SK-N-DZ (cell line): ENCODE data around the gene LYL1.
A peak's percentile ranks its signal among the peaks of the same experiment; 100 is the strongest.

Source experiments
- DNase-seq: peaks from one replicate; pipeline ENCODE4 v3.0.0-alpha.2; 2015; ENCODE audit warnings: low spot score

The LYL1 gene

GRCh38 chr19:13093407-13094105 lies 9.1 kb downstream of the LYL1 start:
- DNase-seq: peak; percentile 83

DNA sequence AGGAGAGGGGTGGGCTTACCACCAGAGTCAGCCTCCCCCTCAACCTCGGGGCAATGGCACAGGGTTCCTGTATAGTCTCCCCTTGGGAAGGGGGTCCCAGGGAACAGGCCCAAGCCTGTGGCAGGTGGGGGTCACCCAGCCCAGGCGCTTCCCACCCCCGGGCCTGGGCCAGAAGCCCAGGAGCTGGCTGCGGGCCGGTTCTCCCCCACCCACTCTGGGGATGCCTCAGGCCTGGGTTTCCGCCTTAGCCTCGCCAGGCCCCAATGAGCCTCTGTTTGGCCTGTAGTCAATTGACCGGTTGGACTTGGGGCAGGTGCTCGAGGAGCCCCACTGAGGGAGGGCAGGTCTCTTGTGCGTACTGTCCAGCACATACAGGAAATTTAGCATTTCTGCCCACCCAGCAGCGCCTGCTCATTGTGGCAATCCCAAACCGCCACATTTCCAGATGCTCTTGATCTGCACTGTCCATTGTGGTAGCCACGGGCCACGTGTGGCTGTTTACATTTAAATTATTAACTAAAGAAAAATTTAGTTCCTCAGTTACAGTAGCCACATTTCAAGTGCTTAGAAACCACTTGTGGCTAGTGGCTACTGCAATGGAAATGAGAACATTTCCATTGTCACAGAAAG lies 9.9 kb downstream of the LYL1 start:
- DNase-seq: no peak

DNA sequence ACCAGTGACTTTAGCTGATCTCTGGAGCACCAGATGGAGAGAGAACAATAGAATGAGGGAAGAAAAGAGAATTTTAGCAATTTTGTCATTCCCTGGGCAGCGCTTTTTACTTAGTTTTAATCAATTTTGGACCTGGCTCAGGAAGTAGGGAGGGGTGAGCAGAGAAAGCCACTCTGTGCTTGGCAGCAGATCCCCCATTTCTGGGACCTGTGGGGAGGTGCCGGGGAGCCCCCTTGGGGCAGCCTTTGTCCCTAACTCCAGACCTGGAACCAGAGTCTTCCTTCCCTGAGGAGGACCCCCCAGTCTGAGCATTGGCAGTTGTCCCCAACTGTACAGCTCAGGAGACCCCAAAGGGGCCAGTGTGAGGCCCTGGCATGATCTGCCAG lies 10.5 kb downstream of the LYL1 start:
- no peak for DNase-seq

- DNase-seq: no peak
These were observed 11.1 kb downstream of the LYL1 start for GRCh38 chr19:13091400-13092157.

DNA sequence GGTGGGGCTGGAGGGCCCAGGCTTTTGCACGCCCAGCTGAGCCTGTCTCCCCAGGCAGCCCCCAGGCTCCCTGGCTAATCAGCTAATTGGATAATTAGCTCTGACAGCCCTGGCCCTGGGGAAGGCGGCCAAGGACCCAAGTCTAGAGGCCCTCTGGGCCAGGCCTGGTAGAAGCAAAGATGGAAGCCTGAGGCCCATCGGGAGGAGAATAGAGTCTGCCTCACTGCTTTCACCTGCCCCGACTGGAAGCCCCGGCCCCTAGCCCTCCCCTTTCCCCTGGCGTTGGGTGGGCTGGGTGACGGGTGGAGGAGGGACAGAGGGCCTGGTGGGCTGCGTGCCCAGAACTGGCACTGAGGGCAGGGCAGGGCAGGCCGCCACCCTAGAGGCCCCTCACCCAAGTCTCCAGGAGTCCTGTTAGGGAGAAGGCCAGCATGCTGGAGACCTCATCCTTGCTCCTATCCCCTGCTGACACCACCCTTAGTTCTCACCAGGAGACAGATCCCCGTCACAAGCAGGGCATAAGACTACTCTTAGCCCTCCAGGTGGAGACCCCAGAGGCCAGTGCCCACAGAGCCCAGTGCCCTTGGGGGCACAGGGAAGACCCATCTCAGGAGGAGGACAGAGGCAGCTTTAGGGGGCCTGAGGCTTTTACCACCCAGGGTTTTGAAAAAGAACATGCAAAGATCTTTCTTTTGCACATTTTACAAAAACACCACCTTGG lies 12.0 kb downstream of the LYL1 start:
- no peak for DNase-seq

DNA sequence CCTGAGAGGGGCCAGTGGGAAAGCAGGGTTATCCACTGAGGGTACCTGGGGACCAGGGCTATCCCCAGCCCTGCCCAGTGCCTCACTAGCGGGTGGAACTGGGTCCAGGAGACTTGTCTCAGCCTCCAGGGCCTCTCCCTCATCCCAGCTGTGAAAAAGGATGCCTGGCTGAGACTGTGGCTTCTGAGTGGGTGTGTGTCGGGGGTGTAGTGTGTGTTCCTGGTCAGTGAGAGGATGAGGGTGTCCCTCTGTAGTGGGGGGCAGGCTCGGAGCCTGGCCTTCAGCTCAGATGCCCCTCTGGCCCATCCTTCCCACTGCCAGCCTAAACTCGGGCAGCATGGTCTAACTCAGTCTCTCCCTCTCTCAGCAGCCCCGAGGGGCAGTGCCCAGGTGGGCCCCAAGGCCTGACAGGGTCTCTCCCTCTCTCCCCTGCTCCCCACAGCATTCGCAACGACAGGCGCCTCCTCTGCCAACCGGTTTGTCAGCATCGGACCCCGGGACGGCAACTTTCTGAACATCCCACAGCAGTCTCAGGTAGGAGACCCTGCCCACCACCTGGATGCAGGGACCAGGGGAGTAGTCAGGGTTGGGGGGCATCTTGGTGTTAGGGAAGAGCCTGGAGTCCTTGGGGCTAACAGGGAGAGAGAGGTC lies 12.7 kb downstream of the LYL1 start:
- no peak for DNase-seq

GRCh38 chr19:13089139-13089856 lies 13.4 kb downstream of the LYL1 start:
- no peak for DNase-seq

DNA sequence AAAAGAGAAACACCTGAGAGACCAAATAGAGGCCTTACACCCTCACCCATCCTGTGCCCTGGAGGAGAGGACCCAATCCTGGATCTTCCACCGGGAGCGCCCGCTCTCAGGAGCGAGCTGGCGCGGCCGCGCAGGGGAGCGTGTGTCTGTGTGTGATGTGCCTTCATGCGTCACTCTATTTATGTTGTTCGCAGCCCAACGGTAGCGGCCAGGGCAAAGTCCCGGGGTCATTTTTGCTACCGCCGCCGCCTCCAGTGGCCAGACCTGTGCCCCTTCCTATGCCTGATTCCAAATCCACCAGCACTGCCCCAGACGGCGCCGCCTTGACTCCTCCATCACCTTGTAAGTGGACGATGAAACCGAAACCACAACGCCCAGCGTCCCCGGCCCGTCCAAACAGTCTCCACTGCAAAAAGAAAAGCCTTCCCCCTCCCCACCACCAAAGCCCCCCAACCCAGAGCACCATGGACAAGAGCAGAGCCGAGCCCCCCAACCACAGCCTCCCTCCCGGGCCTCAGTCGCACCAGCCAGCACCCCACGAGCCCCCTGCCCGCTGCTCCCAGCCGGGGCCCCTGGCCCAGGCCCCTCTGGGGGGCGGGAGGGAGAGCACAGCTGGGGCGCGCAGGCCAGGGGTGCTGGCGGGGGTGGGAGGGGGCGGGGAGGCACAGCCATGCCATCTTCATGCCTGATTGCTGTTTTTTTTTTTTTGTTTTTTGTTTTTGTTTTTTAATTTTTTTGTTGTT lies 14.7 kb downstream of the LYL1 start:
- DNase-seq: no peak

GRCh38 chr19:13087295-13087694 lies 15.4 kb downstream of the LYL1 start:
- no peak for DNase-seq

DNA sequence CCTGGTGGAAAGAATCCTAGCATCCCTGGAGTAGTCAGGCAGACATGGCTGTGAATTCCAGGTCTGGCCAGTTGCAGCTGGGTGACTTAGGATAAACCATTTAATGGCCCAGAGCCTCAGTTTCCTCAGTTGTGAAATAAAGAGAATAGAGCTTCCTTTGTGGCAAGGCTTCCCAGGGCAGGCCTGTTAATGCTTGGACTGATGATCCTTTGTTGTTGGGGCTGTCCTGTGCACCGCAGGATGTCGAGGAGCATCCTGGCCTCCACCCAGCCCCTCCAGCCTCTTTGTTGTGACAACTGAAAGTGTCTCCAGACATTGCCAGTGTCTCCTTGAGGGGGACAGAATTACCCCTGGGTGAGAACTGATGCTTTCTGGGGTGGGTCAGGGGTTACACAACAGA lies 16.3 kb downstream of the LYL1 start:
- no peak for DNase-seq

DNA sequence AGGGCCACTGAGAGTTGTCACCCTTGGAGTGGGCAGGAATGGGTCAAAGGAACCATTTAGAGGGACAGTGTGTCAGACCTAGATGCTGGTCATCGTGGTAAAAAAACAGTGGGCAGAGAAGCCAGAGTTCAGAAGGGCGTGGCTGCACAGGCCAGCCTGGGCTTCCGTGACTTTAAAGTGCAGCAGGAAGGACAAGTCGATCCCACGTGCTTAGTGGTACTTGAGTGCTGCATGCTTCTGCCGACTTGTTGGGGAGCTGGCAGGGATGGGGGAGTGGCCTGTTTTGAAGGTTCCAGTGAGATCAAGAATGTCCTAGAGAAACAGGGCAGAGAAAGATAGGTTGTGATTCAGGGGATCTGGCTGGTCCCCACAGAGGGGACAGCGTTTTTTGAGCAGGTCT lies 17.0 kb downstream of the LYL1 start:
- no peak for DNase-seq

DNA sequence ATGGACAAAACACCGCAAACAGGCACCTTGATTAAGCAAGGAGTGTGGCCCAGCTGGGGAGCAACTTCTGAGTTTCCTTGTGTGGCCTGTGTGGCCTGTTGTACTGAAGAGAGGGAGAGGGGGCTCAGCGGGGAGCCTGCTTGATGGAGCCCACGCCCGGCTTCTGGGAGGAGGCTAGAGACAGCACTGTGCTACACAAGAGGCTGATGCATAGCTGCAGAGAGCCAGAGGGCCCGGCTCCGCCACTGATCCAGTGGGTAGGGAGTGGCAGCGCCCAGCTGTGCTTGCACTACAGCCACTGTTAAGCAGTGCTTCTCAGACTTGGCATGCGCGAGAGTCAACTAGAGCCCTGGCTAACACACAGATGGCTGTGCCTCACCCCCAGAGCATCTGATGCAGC lies 19.0 kb downstream of the LYL1 start:
- DNase-seq: no peak

- no peak for DNase-seq
These were observed 19.7 kb downstream of the LYL1 start for GRCh38 chr19:13083008-13083404.

DNA sequence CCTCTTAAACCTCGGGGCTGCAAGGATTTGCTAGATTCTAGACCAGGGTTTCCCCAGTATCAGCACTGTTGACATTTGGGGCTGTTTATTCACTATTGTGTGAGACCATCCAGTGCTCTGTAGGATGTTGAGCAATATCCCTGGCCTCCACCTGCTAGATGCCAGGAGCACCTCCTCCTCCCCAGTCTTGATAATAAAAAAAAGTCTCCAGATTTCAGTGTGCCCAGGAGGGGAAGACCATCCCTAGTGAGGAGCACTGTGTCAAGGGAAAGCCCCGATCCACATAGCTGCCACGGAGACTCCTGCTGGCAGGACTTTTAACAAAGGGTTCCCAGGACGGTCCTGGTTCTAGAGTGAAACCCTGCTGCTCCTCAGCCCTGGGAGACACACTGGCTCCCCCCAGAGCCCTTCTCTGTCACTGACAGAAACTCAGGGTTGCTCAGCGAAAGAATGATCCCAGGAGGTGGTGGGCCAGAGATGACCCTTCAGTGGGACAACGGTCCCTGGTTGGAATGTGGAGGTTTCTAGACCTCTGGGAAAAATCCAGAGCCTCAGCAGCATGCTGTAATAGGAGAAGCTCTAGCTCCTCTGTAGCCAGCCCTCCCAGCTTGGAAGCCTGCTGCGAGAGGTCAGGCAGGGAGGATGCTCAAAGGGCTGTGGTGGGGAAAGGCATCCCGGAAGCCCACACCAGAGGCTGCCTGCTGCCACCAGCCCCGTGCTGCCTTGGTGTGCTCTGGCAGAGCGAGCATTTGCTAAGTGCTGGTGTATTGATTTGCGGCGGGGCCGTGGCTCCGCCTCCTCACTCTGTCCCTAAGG lies 20.3 kb downstream of the LYL1 start:
- DNase-seq: peak; percentile 76

DNA sequence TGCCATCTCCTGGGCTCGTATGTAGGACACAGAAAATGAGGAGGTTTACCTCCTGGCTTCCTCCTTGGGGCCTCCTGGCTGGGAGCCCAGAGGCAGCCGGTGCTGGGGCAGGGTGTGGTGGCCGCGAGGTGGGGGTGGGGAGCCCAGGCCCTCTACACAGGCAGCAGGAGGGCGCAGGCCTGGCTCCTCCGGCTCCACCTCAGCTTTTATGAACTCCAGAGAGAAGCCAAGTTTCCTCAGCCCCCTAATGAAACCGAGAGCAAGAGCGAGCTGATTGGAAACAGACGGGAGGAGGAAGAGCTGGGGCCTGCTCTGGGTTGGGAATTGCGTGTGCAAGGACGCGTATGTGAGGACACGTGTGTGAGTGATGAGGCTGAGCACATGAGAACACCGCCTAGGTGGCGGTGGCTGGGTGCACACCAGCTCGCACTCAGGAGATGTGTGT lies 23.1 kb downstream of the LYL1 start:
- DNase-seq: no peak

GRCh38 chr19:13078897-13079541 lies 23.6 kb downstream of the LYL1 start:
- no peak for DNase-seq

- DNase-seq: no peak
These were observed 24.3 kb downstream of the LYL1 start for GRCh38 chr19:13078381-13078780.

GRCh38 chr19:13077240-13077639 lies 25.4 kb downstream of the LYL1 start:
- no peak for DNase-seq

DNA sequence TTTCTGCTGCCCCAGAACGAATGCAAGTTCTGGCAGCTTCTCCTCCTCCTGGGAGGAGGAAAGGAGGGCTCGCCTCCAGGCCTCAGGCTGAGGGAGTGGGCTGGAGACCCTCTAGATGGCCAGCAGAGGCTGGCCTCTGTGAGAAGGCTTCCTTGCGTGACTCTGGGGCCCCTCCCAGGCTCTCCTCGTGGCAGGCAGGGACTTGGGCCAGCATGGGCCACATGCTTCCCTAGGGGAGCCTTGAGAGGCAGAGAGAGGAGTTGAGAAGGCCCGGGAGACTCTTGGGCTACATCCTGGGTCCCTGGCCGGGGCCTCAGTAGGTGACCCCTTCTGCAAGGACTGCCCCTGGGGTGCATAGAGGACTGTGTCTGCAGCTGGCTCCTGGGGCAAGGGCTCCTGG lies 25.9 kb downstream of the LYL1 start:
- DNase-seq: no peak
